ENCODE data around the gene PATZ1.

DNA sequence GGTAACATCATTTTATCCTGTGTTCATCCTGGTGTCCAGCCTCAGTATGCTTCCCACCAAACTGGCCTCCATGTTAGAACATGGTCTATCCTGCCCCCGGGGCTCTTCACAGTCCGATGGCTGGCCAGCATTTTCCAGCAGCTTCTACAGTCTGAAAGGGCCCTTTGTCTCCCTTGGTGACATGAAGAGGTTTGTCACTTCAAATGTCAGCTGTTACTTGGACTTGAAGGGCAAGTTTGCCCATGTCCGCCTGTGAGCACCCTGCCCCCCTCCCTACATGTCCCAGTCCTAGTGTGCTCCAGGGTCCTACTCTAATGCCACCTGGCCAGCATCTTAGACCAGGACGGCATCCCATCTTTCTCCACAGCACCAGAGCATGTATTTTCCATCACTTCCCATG, 24.7 kb downstream of the PATZ1 start:
- TF ChIP-seq, protein P1, sequence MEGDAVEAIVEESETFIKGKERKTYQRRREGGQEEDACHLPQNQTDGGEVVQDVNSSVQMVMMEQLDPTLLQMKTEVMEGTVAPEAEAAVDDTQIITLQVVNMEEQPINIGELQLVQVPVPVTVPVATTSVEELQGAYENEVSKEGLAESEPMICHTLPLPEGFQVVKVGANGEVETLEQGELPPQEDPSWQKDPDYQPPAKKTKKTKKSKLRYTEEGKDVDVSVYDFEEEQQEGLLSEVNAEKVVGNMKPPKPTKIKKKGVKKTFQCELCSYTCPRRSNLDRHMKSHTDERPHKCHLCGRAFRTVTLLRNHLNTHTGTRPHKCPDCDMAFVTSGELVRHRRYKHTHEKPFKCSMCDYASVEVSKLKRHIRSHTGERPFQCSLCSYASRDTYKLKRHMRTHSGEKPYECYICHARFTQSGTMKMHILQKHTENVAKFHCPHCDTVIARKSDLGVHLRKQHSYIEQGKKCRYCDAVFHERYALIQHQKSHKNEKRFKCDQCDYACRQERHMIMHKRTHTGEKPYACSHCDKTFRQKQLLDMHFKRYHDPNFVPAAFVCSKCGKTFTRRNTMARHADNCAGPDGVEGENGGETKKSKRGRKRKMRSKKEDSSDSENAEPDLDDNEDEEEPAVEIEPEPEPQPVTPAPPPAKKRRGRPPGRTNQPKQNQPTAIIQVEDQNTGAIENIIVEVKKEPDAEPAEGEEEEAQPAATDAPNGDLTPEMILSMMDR (IDR thresholded peaks at IDR 0.05 in 2 of 3, conservative IDR thresholded peaks at IDR 0.05 in 1 of 3; ENCODE audit: insufficient read depth in 2 of 3, low read depth in 1 of 3, low read length in 3 of 3) = no peak
- no peak for TF ChIP-seq ZNF436 (CRISPR knock-in tag; IDR thresholded peaks at IDR 0.05)
- no peak for TF ChIP-seq POLR2AphosphoS5 (IDR thresholded peaks at IDR 0.05; ENCODE audit: control insufficient read depth, insufficient read depth, low read depth, low read length)
- no peak for TF ChIP-seq SETDB1 (IDR thresholded peaks at IDR 0.05; ENCODE audit: low read length)
- TF ChIP-seq, protein P2, sequence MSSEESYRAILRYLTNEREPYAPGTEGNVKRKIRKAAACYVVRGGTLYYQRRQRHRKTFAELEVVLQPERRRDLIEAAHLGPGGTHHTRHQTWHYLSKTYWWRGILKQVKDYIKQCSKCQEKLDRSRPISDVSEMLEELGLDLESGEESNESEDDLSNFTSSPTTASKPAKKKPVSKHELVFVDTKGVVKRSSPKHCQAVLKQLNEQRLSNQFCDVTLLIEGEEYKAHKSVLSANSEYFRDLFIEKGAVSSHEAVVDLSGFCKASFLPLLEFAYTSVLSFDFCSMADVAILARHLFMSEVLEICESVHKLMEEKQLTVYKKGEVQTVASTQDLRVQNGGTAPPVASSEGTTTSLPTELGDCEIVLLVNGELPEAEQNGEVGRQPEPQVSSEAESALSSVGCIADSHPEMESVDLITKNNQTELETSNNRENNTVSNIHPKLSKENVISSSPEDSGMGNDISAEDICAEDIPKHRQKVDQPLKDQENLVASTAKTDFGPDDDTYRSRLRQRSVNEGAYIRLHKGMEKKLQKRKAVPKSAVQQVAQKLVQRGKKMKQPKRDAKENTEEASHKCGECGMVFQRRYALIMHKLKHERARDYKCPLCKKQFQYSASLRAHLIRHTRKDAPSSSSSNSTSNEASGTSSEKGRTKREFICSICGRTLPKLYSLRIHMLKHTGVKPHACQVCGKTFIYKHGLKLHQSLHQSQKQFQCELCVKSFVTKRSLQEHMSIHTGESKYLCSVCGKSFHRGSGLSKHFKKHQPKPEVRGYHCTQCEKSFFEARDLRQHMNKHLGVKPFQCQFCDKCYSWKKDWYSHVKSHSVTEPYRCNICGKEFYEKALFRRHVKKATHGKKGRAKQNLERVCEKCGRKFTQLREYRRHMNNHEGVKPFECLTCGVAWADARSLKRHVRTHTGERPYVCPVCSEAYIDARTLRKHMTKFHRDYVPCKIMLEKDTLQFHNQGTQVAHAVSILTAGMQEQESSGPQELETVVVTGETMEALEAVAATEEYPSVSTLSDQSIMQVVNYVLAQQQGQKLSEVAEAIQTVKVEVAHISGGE (CRISPR knock-in tag; IDR thresholded peaks at IDR 0.05) = no peak

Measured in K562 (cell line).